Fibroblast of lung (primary cell): ENCODE results near the gene VWF. TPM values are rescaled to one million over a fixed set of nuclear protein-coding genes. Genes with fewer than 3 reads are reported as not detected.
"Not testable (repeated sequence)": the region's sequence is repeated elsewhere in the genome, so short reads cannot be mapped to it uniquely, and the experiment has no call there.

Experiments
- DNase-seq, 2 donors: peaks; one replicate each; pipeline versions ENCODE4 v3.0.0 to v3.0.0-alpha.2; 2010; ENCODE audit warnings: low read depth in 2 of 2
- H2AFZ ChIP-seq: 2 replicates; pipeline ENCODE4 v1.5.1; 2012; ENCODE audit warnings: low read length, control low read depth, inconsistent platforms
- H3K27ac ChIP-seq: 2 replicates; pipeline ENCODE4 v1.5.1; 2011; ENCODE audit warnings: low read length, control low read depth; ENCODE audit not compliant: insufficient read depth
- H3K27me3 ChIP-seq: 2 replicates; pipeline ENCODE4 v1.5.1; 2011; ENCODE audit warnings: mild to moderate bottlenecking, low read length; ENCODE audit not compliant: control insufficient read depth, insufficient read depth
- H3K36me3 ChIP-seq: 2 replicates; pipeline ENCODE4 v1.5.1; 2011; ENCODE audit warnings: low read length; ENCODE audit not compliant: control insufficient read depth, insufficient read depth
- H3K4me1 ChIP-seq: 2 replicates; pipeline ENCODE4 v1.5.1; 2011; ENCODE audit warnings: low read length; ENCODE audit not compliant: control insufficient read depth, insufficient read depth; ENCODE audit errors: extremely low read depth
- H3K4me2 ChIP-seq: 2 replicates; pipeline ENCODE4 v1.5.1; 2011; ENCODE audit warnings: low read length, control low read depth; ENCODE audit not compliant: insufficient read depth; ENCODE audit errors: extremely low read depth
- H3K4me3 ChIP-seq, 4 experiments: fragments of 200-600 bp in 1 of 4; sonication (generic) in 1 of 4; replicated peaks in 1 of 4; 2 replicates each; pipeline ENCODE4 v1.5.1; 2011 to 2016; ENCODE audit warnings: low read length in 4 of 4, low read depth in 3 of 4, mild to moderate bottlenecking in 3 of 4, control low read depth in 2 of 4, inconsistent platforms in 1 of 4, mixed read lengths in 1 of 4; ENCODE audit not compliant: insufficient read depth in 1 of 4; ENCODE audit errors: control extremely low read depth in 1 of 4
- H3K79me2 ChIP-seq: 2 replicates; pipeline ENCODE4 v1.5.1; 2012; ENCODE audit warnings: mild to moderate bottlenecking, low read length, inconsistent platforms; ENCODE audit not compliant: control insufficient read depth, insufficient read depth
- H3K9ac ChIP-seq: 2 replicates; pipeline ENCODE4 v1.5.1; 2011; ENCODE audit warnings: mild to moderate bottlenecking, low read length, control low read depth; ENCODE audit not compliant: insufficient read depth
- H3K9me3 ChIP-seq: 2 replicates; pipeline ENCODE4 v1.5.1; 2012; ENCODE audit warnings: low read depth, low read length; ENCODE audit not compliant: control insufficient read depth, insufficient read depth
- H4K20me1 ChIP-seq: 2 replicates; pipeline ENCODE4 v1.5.1; 2011; ENCODE audit warnings: low read length; ENCODE audit not compliant: control insufficient read depth, insufficient read depth; ENCODE audit errors: extremely low read depth
- EZH2 ChIP-seq: IDR thresholded peaks from 2 replicates; pipeline ENCODE4 v1.5.1; 2012; ENCODE audit warnings: low read length, control low read depth, mild to moderate bottlenecking; ENCODE audit errors: missing control alignments
- polyA plus RNA-seq, 2 donors: library from polyadenylated mRNA; depleted of rRNA in 1 of 2; stranded (reverse) in 1 of 2; unstranded in 1 of 2; fragments of >200 nt; gene quantifications; 2 replicates each; pipeline ENCODE4 v1.2.1, GENCODE V29; 2011 to 2012; ENCODE audit warnings: missing spikeins in 1 of 2
- total RNA-seq: library from RNA; depleted of rRNA; stranded (reverse); fragments of >200 nt; gene quantifications from 2 replicates; pipeline ENCODE4 v1.2.1, GENCODE V29; 2014
- TF ChIP-seq, protein P1 (sequence below), 2 donors: IDR thresholded peaks in 1 of 2; conservative IDR thresholded peaks in 1 of 2; 1 replicate in 1 of 2; 2 replicates in 1 of 2; pipeline ENCODE4 v1.5.1; 2011 to 2012; ENCODE audit warnings: low read length in 2 of 2, control low read depth in 1 of 2, inconsistent platforms in 1 of 2, low read depth in 1 of 2, mild to moderate bottlenecking in 1 of 2

VWF gene
- total and polyA plus RNA-seq, 2 donors (not counting 1 experiment from before 2014, with no cell fraction given) = 0.15 to 1.7 TPM

GRCh38 chr12:6016756-6017155 lies 107.7 kb downstream of the VWF start:
- TF ChIP-seq, protein P1, sequence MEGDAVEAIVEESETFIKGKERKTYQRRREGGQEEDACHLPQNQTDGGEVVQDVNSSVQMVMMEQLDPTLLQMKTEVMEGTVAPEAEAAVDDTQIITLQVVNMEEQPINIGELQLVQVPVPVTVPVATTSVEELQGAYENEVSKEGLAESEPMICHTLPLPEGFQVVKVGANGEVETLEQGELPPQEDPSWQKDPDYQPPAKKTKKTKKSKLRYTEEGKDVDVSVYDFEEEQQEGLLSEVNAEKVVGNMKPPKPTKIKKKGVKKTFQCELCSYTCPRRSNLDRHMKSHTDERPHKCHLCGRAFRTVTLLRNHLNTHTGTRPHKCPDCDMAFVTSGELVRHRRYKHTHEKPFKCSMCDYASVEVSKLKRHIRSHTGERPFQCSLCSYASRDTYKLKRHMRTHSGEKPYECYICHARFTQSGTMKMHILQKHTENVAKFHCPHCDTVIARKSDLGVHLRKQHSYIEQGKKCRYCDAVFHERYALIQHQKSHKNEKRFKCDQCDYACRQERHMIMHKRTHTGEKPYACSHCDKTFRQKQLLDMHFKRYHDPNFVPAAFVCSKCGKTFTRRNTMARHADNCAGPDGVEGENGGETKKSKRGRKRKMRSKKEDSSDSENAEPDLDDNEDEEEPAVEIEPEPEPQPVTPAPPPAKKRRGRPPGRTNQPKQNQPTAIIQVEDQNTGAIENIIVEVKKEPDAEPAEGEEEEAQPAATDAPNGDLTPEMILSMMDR (conservative IDR thresholded peaks at IDR 0.05 in 1 of 2, IDR thresholded peaks at IDR 0.05 in 1 of 2; ENCODE audit: low read depth in 1 of 2, low read length in 2 of 2) = no peak
- no peak for TF ChIP-seq EZH2
- no peaks in the 10 kb centered on the region for H3K79me2 ChIP-seq
- no peak overlapping the region for H3K4me3 ChIP-seq
- H3K9ac ChIP-seq = no peak overlapping the region
- no peak for DNase-seq
- no peaks in the 10 kb centered on the region for H4K20me1 ChIP-seq
- H2AFZ ChIP-seq = no peak overlapping the region
- no peak overlapping the region for H3K4me2 ChIP-seq
- H3K36me3 ChIP-seq = no peaks in the 10 kb centered on the region
- no peaks in the 10 kb centered on the region for H3K9me3 ChIP-seq
- H3K4me1 ChIP-seq = no peaks in the 10 kb centered on the region
- no peak overlapping the region for H3K27ac ChIP-seq
- H3K27me3 ChIP-seq = no peaks in the 10 kb centered on the region

DNA sequence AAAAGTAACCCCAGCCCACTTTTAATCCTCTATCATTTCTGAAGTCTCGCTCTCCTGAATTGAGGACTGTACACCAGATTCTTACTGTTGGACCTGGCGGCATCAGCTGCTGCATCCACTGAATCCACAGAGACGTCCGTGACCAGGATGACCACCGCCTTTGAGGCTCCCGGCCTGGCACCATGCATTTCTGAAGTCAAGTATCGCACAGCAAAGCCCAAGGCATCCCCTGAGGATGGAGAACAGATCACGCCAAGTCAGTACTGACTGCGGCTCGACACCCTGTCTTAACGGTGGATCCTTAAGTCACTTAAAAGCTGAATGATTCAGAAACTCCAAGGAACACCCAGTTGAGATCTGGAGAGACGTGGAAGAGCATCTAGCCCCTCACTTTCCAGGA lies 108.5 kb downstream of the VWF start:
- H3K27ac ChIP-seq, H3K36me3 ChIP-seq, H3K4me1 ChIP-seq, H2AFZ ChIP-seq, H3K9ac ChIP-seq, H3K4me2 ChIP-seq, DNase-seq, H4K20me1 ChIP-seq, H3K9me3 ChIP-seq, H3K4me3 ChIP-seq, H3K79me2 ChIP-seq, H3K27me3 ChIP-seq: not testable (repeated sequence)

GRCh38 chr12:6015271-6015670 lies 109.2 kb downstream of the VWF start:
- DNase-seq, H3K9ac ChIP-seq, H3K4me3 ChIP-seq, H2AFZ ChIP-seq, H3K4me2 ChIP-seq, H3K79me2 ChIP-seq, H3K4me1 ChIP-seq, H3K27me3 ChIP-seq, H3K27ac ChIP-seq, H3K36me3 ChIP-seq, H4K20me1 ChIP-seq, H3K9me3 ChIP-seq: not testable (repeated sequence)

DNA sequence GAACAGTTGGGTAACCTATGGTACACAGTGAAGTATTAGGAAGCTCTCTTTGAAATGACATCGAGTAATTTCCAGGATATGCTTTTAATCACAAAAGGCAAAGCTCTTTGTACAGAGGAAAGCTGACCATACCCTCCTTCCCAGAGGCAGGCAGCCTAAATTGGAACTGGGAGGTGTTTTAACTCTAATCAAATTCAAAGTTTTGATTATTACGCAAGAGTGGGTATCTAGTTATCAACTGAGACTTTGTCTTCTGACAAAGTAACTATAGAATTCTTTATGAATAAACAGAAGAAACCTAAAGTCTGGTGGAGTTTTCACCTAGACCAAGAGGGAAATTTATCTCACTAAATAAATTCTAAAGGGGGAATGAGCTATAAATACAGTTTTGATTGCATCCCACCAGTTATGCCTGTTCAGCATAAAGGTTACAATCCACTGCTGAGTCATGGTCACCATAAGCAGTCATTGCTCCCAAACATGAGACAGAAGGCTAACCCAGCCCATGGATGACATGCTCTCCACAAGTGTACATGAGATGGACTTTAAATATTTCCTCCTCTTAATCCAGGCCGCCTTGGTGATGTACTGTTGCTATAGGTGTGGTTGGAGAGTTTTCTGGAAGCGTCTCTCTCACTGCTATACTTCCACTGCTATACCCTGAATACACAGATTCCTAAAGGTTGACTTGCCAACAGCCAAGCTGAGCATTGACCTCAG lies 113.7 kb downstream of the VWF start:
- H3K9me3 ChIP-seq, H3K9ac ChIP-seq, DNase-seq, H3K27ac ChIP-seq, H3K79me2 ChIP-seq, H3K4me1 ChIP-seq, H3K4me3 ChIP-seq, H2AFZ ChIP-seq, H3K36me3 ChIP-seq, H3K27me3 ChIP-seq, H3K4me2 ChIP-seq, H4K20me1 ChIP-seq: not testable (repeated sequence)
